DND-41 (cell line): ENCODE results near the gene SPATC1L.
"Not testable (repeated sequence)": the region's sequence is repeated elsewhere in the genome, so short reads cannot be mapped to it uniquely, and the experiment has no call there.

Experiments
- EZH2 ChIP-seq: IDR thresholded peaks from 3 replicates; pipeline ENCODE4 v1.6.1; 2012; ENCODE audit warnings: borderline replicate concordance, low read depth, mild to moderate bottlenecking, moderate library complexity, low read length, inconsistent platforms; ENCODE audit not compliant: severe bottlenecking
- TF ChIP-seq, protein P1 (sequence below): IDR thresholded peaks from 2 replicates; pipeline ENCODE4 v1.5.1; 2012; ENCODE audit warnings: borderline replicate concordance, low read length, moderate library complexity, mild to moderate bottlenecking; ENCODE audit not compliant: poor library complexity, severe bottlenecking; ENCODE audit errors: extremely low read depth

DNA sequence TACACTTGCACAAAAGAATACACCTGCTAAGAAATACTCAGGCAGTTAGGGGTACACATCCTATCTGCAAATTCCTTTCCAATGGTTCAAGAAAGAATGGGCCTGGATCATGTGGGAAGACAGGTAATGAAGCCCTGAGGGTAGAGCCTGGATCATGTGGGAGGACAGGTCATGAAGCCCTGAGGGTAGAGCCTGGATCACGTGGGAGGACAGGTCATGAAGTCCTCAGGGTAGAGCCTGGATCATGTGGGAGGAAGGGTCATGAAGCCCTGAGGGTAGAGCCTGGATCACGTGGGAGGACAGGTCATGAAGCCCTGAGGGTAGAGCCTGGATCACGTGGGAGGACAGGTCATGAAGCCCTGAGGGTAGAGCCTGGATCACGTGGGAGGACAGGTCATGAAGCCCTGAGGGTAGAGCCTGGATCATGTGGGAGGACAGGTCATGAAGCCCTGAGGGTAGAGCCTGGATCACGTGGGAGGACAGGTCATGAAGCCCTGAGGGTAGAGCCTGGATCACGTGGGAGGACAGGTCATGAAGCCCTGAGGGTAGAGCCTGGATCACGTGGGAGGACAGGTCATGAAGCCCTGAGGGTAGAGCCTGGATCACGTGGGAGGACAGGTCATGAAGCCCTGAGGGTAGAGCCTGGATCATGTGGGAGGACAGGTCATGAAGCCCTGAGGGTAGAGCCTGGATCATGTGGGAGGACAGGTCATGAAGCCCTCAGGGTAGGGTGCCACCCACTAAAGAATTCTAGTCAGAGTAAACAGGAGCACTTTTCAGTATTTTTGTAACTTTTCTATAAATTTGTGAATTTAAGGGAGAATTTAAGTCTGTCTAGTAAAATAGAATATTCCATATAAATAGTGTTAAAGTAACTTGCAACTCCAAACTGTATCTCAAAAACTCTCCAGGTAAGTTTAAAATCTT, 16.9 kb upstream of the SPATC1L start:
- TF ChIP-seq, protein P1, sequence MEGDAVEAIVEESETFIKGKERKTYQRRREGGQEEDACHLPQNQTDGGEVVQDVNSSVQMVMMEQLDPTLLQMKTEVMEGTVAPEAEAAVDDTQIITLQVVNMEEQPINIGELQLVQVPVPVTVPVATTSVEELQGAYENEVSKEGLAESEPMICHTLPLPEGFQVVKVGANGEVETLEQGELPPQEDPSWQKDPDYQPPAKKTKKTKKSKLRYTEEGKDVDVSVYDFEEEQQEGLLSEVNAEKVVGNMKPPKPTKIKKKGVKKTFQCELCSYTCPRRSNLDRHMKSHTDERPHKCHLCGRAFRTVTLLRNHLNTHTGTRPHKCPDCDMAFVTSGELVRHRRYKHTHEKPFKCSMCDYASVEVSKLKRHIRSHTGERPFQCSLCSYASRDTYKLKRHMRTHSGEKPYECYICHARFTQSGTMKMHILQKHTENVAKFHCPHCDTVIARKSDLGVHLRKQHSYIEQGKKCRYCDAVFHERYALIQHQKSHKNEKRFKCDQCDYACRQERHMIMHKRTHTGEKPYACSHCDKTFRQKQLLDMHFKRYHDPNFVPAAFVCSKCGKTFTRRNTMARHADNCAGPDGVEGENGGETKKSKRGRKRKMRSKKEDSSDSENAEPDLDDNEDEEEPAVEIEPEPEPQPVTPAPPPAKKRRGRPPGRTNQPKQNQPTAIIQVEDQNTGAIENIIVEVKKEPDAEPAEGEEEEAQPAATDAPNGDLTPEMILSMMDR, result not testable (repeated sequence)
- not testable (repeated sequence) for TF ChIP-seq EZH2
